ENCODE measurements around the gene GRIK5. TPM values are rescaled to one million over a fixed set of nuclear protein-coding genes. Genes with fewer than 3 reads are reported as not detected.

GRIK5 gene
- total RNA-seq, 1 donor: not detected

- no peak for TF ChIP-seq CTCF (IDR thresholded peaks at IDR 0.05; ENCODE audit: insufficient read depth, low read depth, low read length)
- DNase-seq (ENCODE audit: low read depth): no peak
- no peak overlapping the region for H3K4me3 ChIP-seq (ENCODE audit: low read depth, low read length)
These were observed 5.6 kb downstream of the GRIK5 start for GRCh38 chr19:42064432-42064831.

- no peak for TF ChIP-seq CTCF (IDR thresholded peaks at IDR 0.05; ENCODE audit: insufficient read depth, low read depth, low read length)
- H3K4me3 ChIP-seq (ENCODE audit: low read depth, low read length): no peak overlapping the region
- no peak for DNase-seq (ENCODE audit: low read depth)
These were observed 7.6 kb downstream of the GRIK5 start for GRCh38 chr19:42062381-42062780.

- no peak overlapping the region for H3K4me3 ChIP-seq (ENCODE audit: low read depth, low read length)
- TF ChIP-seq CTCF (IDR thresholded peaks at IDR 0.05; ENCODE audit: insufficient read depth, low read depth, low read length): no peak
- no peak for DNase-seq (ENCODE audit: low read depth)
These were observed 9.9 kb downstream of the GRIK5 start for GRCh38 chr19:42060117-42060516.

GRCh38 chr19:42059196-42059595, 10.8 kb downstream of the GRIK5 start:
- no peak for DNase-seq (ENCODE audit: low read depth)
- TF ChIP-seq CTCF (IDR thresholded peaks at IDR 0.05; ENCODE audit: insufficient read depth, low read depth, low read length): no peak

GRCh38 chr19:42057846-42058245, 12.2 kb downstream of the GRIK5 start:
- no peak overlapping the region for H3K4me3 ChIP-seq (ENCODE audit: low read depth, low read length)
- TF ChIP-seq CTCF (IDR thresholded peaks at IDR 0.05; ENCODE audit: insufficient read depth, low read depth, low read length): no peak
- no peak for DNase-seq (ENCODE audit: low read depth)

More at GRCh38 chr19:42059196-42059595, 10.8 kb downstream of the GRIK5 start:
- no peak overlapping the region for H3K4me3 ChIP-seq (ENCODE audit: low read depth, low read length)

- no peak overlapping the region for H3K4me3 ChIP-seq (ENCODE audit: low read depth, low read length)
- DNase-seq (ENCODE audit: low read depth): no peak
- TF ChIP-seq CTCF (IDR thresholded peaks at IDR 0.05; ENCODE audit: insufficient read depth, low read depth, low read length): no peak
These were observed 15.8 kb downstream of the GRIK5 start for GRCh38 chr19:42054205-42054604.

Data from fibroblast of villous mesenchyme (primary cell).